ENCODE data around the gene AHNAK2. TPM values are rescaled to one million over a fixed set of nuclear protein-coding genes. Genes with fewer than 3 reads are reported as not detected.
"Not testable (repeated sequence)": the region's sequence is repeated elsewhere in the genome, so short reads cannot be mapped to it uniquely, and the experiment has no call there.

The AHNAK2 gene
- total and polyA plus RNA-seq, 8 donors, result 1.5 to 117 (median 13.5) TPM

GRCh38 chr14:104892531-104893434, 85.4 kb downstream of the AHNAK2 start:
- H3K4me3 ChIP-seq, result no peak overlapping the region
- peak; percentile 8 to 24 for DNase-seq
- intact Hi-C loops (cut with DNase I; ENCODE audit: low total_unique reads), result loop anchor here (10.0 kb wide), 1 partner anchor 152 kb away; no protein-coding TSS in a partner anchor
- no peak for TF ChIP-seq POLR2AphosphoS5 (IDR thresholded peaks at IDR 0.05)
- no peak for TF ChIP-seq EP300 (IDR thresholded peaks at IDR 0.05)
- TF ChIP-seq CTCF (IDR thresholded peaks at IDR 0.05), result no peak
- H3K36me3 ChIP-seq, result peaks cover 3 to 33% (median 25%) of the 10 kb centered on the region in 4 donors
- 73 to 79% (median 78%) methylated on average over 15 to 31 of the region's 31 CpGs for WGBS, 5 donors
- H3K27ac ChIP-seq, result no peak overlapping the region
- H3K27me3 ChIP-seq, result no peaks in the 10 kb centered on the region
- H3K4me1 ChIP-seq, result peaks cover 22 to 31% (median 28%) of the 10 kb centered on the region in 4 donors
- no peaks in the 10 kb centered on the region for H3K9me3 ChIP-seq

GRCh38 chr14:104891664-104892530, 86.3 kb downstream of the AHNAK2 start:
- intact Hi-C loops (cut with DNase I; ENCODE audit: low total_unique reads), result loop anchor here (10.0 kb wide), 1 partner anchor 153 kb away; no protein-coding TSS in a partner anchor
- Histone ChIP-seq H3K27ac (no peak overlapping the region), H3K9me3 (no peaks in the 10 kb centered on the region), H3K36me3 (peaks cover 12 to 41% (median 34%) of the 10 kb centered on the region in 4 donors), H3K4me3 (no peak overlapping the region), H3K27me3 (no peaks in the 10 kb centered on the region), H3K4me1 (peaks cover 22 to 31% (median 28%) of the 10 kb centered on the region in 4 donors)
- DNase-seq, result peak in 1 of 2 donors; percentile 11
- WGBS, 5 donors, result 69 to 83% (median 79%) methylated on average over 7 to 13 of the region's 13 CpGs
- no peak for TF ChIP-seq EP300 (IDR thresholded peaks at IDR 0.05)
- TF ChIP-seq CTCF (IDR thresholded peaks at IDR 0.05), result no peak
- no peak for TF ChIP-seq POLR2AphosphoS5 (IDR thresholded peaks at IDR 0.05)
- no peak for TF ChIP-seq POLR2A (IDR thresholded peaks at IDR 0.05)

GRCh38 chr14:104891121-104891551, 87.0 kb downstream of the AHNAK2 start:
- intact Hi-C loops (cut with DNase I; ENCODE audit: low total_unique reads), result loop anchor here (10.0 kb wide), 1 partner anchor 154 kb away; no protein-coding TSS in a partner anchor

GRCh38 chr14:104890292-104890691, 87.9 kb downstream of the AHNAK2 start:
- H3K4me3 ChIP-seq, H3K27ac ChIP-seq, H3K9me3 ChIP-seq, DNase-seq, H3K27me3 ChIP-seq: not testable (repeated sequence)
- intact Hi-C loops (cut with DNase I; ENCODE audit: low total_unique reads), result loop anchor here (10.0 kb wide), 1 partner anchor 155 kb away; no protein-coding TSS in a partner anchor
- Histone ChIP-seq H3K4me1 (peaks cover 7 to 15% (median 13%) of the 10 kb centered on the region in 4 donors), H3K36me3 (peaks cover 27 to 57% (median 50%) of the 10 kb centered on the region in 4 donors)

More at GRCh38 chr14:104891121-104891551, 87.0 kb downstream of the AHNAK2 start:
- Histone ChIP-seq H3K27me3 (no peaks in the 10 kb centered on the region), H3K4me1 (peaks cover 15 to 24% (median 21%) of the 10 kb centered on the region in 4 donors), H3K27ac (no peak overlapping the region), H3K9me3 (no peaks in the 10 kb centered on the region), H3K4me3 (no peak overlapping the region), H3K36me3 (peaks cover 19 to 49% (median 42%) of the 10 kb centered on the region in 4 donors)
- WGBS, 5 donors, result 94 to 100% (median 97%) methylated on average over 4 of the region's 4 CpGs
- no peak for TF ChIP-seq POLR2AphosphoS5 (IDR thresholded peaks at IDR 0.05)
- TF ChIP-seq POLR2A (IDR thresholded peaks at IDR 0.05), result no peak
- TF ChIP-seq CTCF (IDR thresholded peaks at IDR 0.05), result no peak
- no peak for DNase-seq
